ENCODE results near the gene PPP2R3B.

GRCh38 chrX:431056-431455, 44.3 kb upstream of the PPP2R3B start:
- TF ChIP-seq ELF4 (CRISPR knock-in tag; IDR thresholded peaks at IDR 0.05; ENCODE audit: low read depth) (no peak), RELA (CRISPR knock-in tag; IDR thresholded peaks at IDR 0.05; ENCODE audit: borderline replicate concordance) (no peak), CTCF (IDR thresholded peaks at IDR 0.05) (no peak), MLX (CRISPR knock-in tag; IDR thresholded peaks at IDR 0.05) (no peak), ZNF232 (CRISPR knock-in tag; IDR thresholded peaks at IDR 0.05) (no peak), SOX15 (CRISPR knock-in tag; IDR thresholded peaks at IDR 0.05) (no peak), ZBTB21 (CRISPR knock-in tag; IDR thresholded peaks at IDR 0.05; ENCODE audit: borderline replicate concordance) (no peak), ZNF281 (CRISPR knock-in tag; IDR thresholded peaks at IDR 0.05) (no peak), HMGA2 (CRISPR knock-in tag; IDR thresholded peaks at IDR 0.05) (no peak), FOXJ3 (CRISPR knock-in tag; IDR thresholded peaks at IDR 0.05; ENCODE audit: borderline replicate concordance) (no peak), CREB1 (CRISPR knock-in tag; IDR thresholded peaks at IDR 0.05) (no peak), PRDM15 (CRISPR knock-in tag; IDR thresholded peaks at IDR 0.05) (no peak), NR3C1 (CRISPR knock-in tag; conservative IDR thresholded peaks at IDR 0.05; ENCODE audit: low read depth) (no peak)
